Measurements from ENCODE around the gene RAB13.

Gene RAB13

GRCh38 chr1:153954826-153955225 is 31.3 kb downstream of the RAB13 start:
- no peak for DNase-seq (ENCODE audit: low spot score)

- DNase-seq (ENCODE audit: low spot score) = no peak
Measured at GRCh38 chr1:153953859-153954365, 32.2 kb downstream of the RAB13 start.

- DNase-seq (ENCODE audit: low spot score) = no peak
Measured at GRCh38 chr1:153951801-153952200, 34.3 kb downstream of the RAB13 start.

GRCh38 chr1:153951183-153951582 is 35.0 kb downstream of the RAB13 start:
- no peak for DNase-seq (ENCODE audit: low spot score)

- peak; percentile 85 for DNase-seq (ENCODE audit: low spot score)
Measured at GRCh38 chr1:153946622-153947241, 39.4 kb downstream of the RAB13 start, which contains the start of gene DENND4B. Gene DENND4B, minus strand, starts transcription at chr1:153946718. Its CDS starts 2,344 bp downstream, at chr1:153944374.

GRCh38 chr1:153945795-153946621 is 40.1 kb downstream of the RAB13 start:
- DNase-seq (ENCODE audit: low spot score) = peak; percentile 84

GRCh38 chr1:153945131-153945794 is 40.9 kb downstream of the RAB13 start:
- DNase-seq (ENCODE audit: low spot score) = peak; percentile 40

- no peak for DNase-seq (ENCODE audit: low spot score)
Measured at GRCh38 chr1:153944827-153945117, 41.4 kb downstream of the RAB13 start.

- no peak for DNase-seq (ENCODE audit: low spot score)
Measured at GRCh38 chr1:153944005-153944826, 41.9 kb downstream of the RAB13 start.

GRCh38 chr1:153942766-153943549 is 43.2 kb downstream of the RAB13 start:
- DNase-seq (ENCODE audit: low spot score) = no peak

- no peak for DNase-seq (ENCODE audit: low spot score)
Measured at GRCh38 chr1:153941826-153942725, 44.1 kb downstream of the RAB13 start.

GRCh38 chr1:153940756-153941155 is 45.4 kb downstream of the RAB13 start:
- DNase-seq (ENCODE audit: low spot score) = no peak

GRCh38 chr1:153939476-153939875 is 46.7 kb downstream of the RAB13 start:
- no peak for DNase-seq (ENCODE audit: low spot score)

- no peak for DNase-seq (ENCODE audit: low spot score)
Measured at GRCh38 chr1:153938996-153939395, 47.1 kb downstream of the RAB13 start.

GRCh38 chr1:153937331-153937730 is 48.8 kb downstream of the RAB13 start:
- no peak for DNase-seq (ENCODE audit: low spot score)

- no peak for DNase-seq (ENCODE audit: low spot score)
Measured at GRCh38 chr1:153936011-153936802, 49.9 kb downstream of the RAB13 start.

GRCh38 chr1:153934746-153935145 is 51.4 kb downstream of the RAB13 start:
- no peak for DNase-seq (ENCODE audit: low spot score)

GRCh38 chr1:153933955-153934354 is 52.2 kb downstream of the RAB13 start:
- DNase-seq (ENCODE audit: low spot score) = no peak

- DNase-seq (ENCODE audit: low spot score) = no peak
Measured at GRCh38 chr1:153933430-153933829, 52.7 kb downstream of the RAB13 start.
